DND-41 (cell line): ENCODE measurements around the gene CD37.

Experiments
- ATAC-seq: fragments of 200-7000 bp; cut with Tn5 transposase; 3 replicates; pipeline ENCODE4 v1.9.1; 2021; ENCODE audit warnings: low read depth; ENCODE audit not compliant: insufficient read depth
- DNase-seq: peaks from one replicate; pipeline ENCODE4 v3.0.0-alpha.2; 2020
- H2AFZ ChIP-seq: 2 replicates; pipeline ENCODE4 v1.6.0; 2012; ENCODE audit warnings: low read depth, low read length
- H3K27ac ChIP-seq: 2 replicates; pipeline ENCODE4 v1.5.1; 2012; ENCODE audit warnings: low read length, inconsistent platforms
- H3K27me3 ChIP-seq: fragments of 200-600 bp; sonication (generic); 2 replicates; pipeline ENCODE4 v1.6.0; 2012; ENCODE audit warnings: low read length, mild to moderate bottlenecking, inconsistent platforms; ENCODE audit not compliant: insufficient read depth, poor library complexity
- H3K36me3 ChIP-seq: 2 replicates; pipeline ENCODE4 v1.5.1; 2012; ENCODE audit warnings: low read length, inconsistent platforms; ENCODE audit not compliant: insufficient read depth
- H3K4me1 ChIP-seq: 2 replicates; pipeline ENCODE4 v1.5.1; 2012; ENCODE audit warnings: mild to moderate bottlenecking, low read length; ENCODE audit not compliant: insufficient read depth
- H3K4me2 ChIP-seq: 2 replicates; pipeline ENCODE4 v1.6.0; 2012; ENCODE audit warnings: mild to moderate bottlenecking, moderate library complexity, low read length, inconsistent platforms; ENCODE audit not compliant: insufficient read depth
- H3K4me3 ChIP-seq, 2 experiments: fragments of 200-600 bp in 1 of 2; shearing (Covaris generic) in 1 of 2; 2 replicates each; pipeline ENCODE4 v1.5.1; 2012 to 2016; ENCODE audit warnings: inconsistent platforms in 2 of 2, low read length in 2 of 2, mild to moderate bottlenecking in 2 of 2, low read depth in 1 of 2, moderate library complexity in 1 of 2
- H3K79me2 ChIP-seq: 2 replicates; pipeline ENCODE4 v1.6.0; 2012; ENCODE audit warnings: low read length, inconsistent platforms; ENCODE audit not compliant: insufficient read depth
- H3K9ac ChIP-seq: 2 replicates; pipeline ENCODE4 v1.6.0; 2012; ENCODE audit warnings: low read depth, mild to moderate bottlenecking, inconsistent platforms, low read length, moderate library complexity
- H3K9me3 ChIP-seq: 2 replicates; pipeline ENCODE4 v1.5.1; 2012; ENCODE audit warnings: low read length, moderate library complexity, mild to moderate bottlenecking, inconsistent platforms; ENCODE audit not compliant: insufficient read depth, severe bottlenecking
- H4K20me1 ChIP-seq: 2 replicates; pipeline ENCODE4 v1.6.0; 2012; ENCODE audit warnings: low read length; ENCODE audit not compliant: insufficient read depth
- EZH2 ChIP-seq: IDR thresholded peaks from 3 replicates; pipeline ENCODE4 v1.6.1; 2012; ENCODE audit warnings: borderline replicate concordance, low read depth, mild to moderate bottlenecking, moderate library complexity, low read length, inconsistent platforms; ENCODE audit not compliant: severe bottlenecking
- TF ChIP-seq, protein P1 (sequence below): IDR thresholded peaks from 2 replicates; pipeline ENCODE4 v1.5.1; 2012; ENCODE audit warnings: borderline replicate concordance, low read length, moderate library complexity, mild to moderate bottlenecking; ENCODE audit not compliant: poor library complexity, severe bottlenecking; ENCODE audit errors: extremely low read depth

CD37 gene

DNA sequence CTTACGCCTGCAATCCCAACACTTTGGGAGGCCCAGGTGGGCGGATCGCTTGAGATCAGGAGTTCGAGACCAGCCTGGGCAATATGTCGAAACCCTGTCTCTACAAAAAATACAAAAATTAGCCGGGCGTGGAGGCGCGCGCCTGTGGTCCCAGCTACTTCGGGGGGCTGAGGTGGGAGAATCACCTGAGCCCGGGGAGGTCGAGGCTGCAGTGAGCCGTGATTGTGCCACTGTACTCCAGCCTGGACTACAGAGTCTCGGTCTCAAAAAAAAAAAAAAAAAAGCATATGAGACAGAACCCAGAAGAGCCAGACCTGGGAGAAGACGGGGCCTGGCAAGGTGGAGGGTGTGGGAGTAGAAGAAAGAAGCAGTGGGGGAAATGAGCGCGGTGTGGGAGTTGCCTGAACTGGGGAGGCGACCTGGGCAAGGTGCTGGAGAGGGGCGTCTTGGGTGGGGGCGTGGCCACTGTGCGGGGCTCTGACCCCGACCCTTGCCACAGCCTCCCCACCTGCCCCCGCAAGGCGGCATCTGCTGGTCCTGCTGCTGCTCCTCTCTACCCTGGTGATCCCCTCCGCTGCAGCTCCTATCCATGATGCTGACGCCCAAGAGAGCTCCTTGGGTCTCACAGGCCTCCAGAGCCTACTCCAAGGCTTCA lies 29.0 kb downstream of the CD37 start:
- no peak overlapping the region for H3K9ac ChIP-seq
- peaks cover 5% of the 10 kb centered on the region for H3K9me3 ChIP-seq
- DNase-seq, result no peak
- H3K27me3 ChIP-seq, result no peaks in the 10 kb centered on the region
- no peak overlapping the region for H2AFZ ChIP-seq
- no peak overlapping the region for H3K27ac ChIP-seq
- H3K36me3 ChIP-seq, result no peaks in the 10 kb centered on the region
- no peak for TF ChIP-seq EZH2
- TF ChIP-seq, protein P1, sequence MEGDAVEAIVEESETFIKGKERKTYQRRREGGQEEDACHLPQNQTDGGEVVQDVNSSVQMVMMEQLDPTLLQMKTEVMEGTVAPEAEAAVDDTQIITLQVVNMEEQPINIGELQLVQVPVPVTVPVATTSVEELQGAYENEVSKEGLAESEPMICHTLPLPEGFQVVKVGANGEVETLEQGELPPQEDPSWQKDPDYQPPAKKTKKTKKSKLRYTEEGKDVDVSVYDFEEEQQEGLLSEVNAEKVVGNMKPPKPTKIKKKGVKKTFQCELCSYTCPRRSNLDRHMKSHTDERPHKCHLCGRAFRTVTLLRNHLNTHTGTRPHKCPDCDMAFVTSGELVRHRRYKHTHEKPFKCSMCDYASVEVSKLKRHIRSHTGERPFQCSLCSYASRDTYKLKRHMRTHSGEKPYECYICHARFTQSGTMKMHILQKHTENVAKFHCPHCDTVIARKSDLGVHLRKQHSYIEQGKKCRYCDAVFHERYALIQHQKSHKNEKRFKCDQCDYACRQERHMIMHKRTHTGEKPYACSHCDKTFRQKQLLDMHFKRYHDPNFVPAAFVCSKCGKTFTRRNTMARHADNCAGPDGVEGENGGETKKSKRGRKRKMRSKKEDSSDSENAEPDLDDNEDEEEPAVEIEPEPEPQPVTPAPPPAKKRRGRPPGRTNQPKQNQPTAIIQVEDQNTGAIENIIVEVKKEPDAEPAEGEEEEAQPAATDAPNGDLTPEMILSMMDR, result no peak
- no peaks in the 10 kb centered on the region for H3K79me2 ChIP-seq
- ATAC-seq, result no peak
- no peak overlapping the region for H3K4me3 ChIP-seq
- no peak overlapping the region for H3K4me2 ChIP-seq
- H4K20me1 ChIP-seq, result no peaks in the 10 kb centered on the region
- no peaks in the 10 kb centered on the region for H3K4me1 ChIP-seq

DNA sequence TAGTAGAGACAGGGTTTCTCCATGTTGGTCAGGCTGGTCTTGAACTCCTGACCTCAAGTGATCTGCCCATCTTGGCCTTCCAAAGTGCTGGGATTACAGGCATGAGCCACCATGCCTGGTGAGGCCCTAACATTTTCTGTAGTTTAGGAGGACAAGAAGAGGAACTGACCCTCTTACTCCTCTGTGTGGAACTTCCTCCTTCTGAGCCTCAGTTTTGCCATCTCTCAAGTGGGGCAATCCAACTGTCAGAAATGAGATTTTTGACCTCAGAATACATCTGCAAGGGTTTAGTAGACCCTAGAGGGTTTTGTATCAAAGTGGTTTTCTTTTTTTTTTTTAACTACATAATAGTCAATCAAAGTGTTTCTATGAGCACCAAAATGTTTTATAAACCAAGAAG lies 30.9 kb downstream of the CD37 start:
- no peak overlapping the region for H3K9ac ChIP-seq
- H4K20me1 ChIP-seq, result no peaks in the 10 kb centered on the region
- H3K4me2 ChIP-seq, result no peak overlapping the region
- no peaks in the 10 kb centered on the region for H3K27me3 ChIP-seq
- H3K36me3 ChIP-seq, result no peaks in the 10 kb centered on the region
- H2AFZ ChIP-seq, result no peak overlapping the region
- no peak overlapping the region for H3K27ac ChIP-seq
- ATAC-seq (no peak), DNase-seq (no peak)
- peaks cover 12% of the 10 kb centered on the region for H3K9me3 ChIP-seq
- H3K4me3 ChIP-seq, result no peak overlapping the region
- no peaks in the 10 kb centered on the region for H3K79me2 ChIP-seq
- TF ChIP-seq, protein P1, result no peak
- no peak for TF ChIP-seq EZH2
- H3K4me1 ChIP-seq, result no peaks in the 10 kb centered on the region

DNA sequence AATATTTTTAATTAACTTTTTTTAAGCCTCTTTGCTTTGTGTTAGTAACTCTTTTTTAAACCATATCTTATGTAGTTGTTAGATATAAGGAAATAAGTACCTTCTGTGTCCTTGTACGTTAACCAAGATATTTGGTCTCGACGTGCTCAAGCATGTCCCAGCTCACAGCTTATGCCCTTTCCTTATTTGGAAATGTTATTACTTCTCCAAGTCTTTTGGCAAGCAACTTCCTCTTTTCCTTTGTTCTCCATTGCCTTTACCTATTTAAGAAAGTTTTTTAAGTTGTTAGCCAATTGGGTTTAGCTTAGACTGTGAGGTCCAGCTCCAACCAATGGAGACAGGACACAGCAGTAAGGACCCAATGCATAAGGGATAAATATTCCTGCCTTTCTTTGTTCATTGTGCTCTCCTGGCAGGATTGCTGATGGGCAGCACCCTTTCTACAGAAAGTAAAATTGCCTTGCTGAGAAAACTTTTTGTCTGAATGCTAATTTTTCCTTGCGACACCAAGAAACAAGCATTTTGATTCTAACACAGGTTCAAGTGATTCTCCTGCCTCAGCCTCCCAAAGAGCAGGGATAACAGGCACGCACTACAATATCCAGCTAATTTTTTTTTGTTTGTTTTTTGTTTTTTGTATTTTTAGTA lies 33.6 kb downstream of the CD37 start:
- ATAC-seq (no peak), DNase-seq (no peak)
- no peaks in the 10 kb centered on the region for H3K4me1 ChIP-seq
- H3K9me3 ChIP-seq, result peaks cover 12% of the 10 kb centered on the region
- H3K36me3 ChIP-seq, result no peaks in the 10 kb centered on the region
- H3K27ac ChIP-seq, result no peak overlapping the region
- no peaks in the 10 kb centered on the region for H3K27me3 ChIP-seq
- H3K4me3 ChIP-seq, result no peak overlapping the region
- no peaks in the 10 kb centered on the region for H3K79me2 ChIP-seq
- H2AFZ ChIP-seq, result no peak overlapping the region
- H3K9ac ChIP-seq, result no peak overlapping the region
- no peak for TF ChIP-seq EZH2
- TF ChIP-seq, protein P1, result no peak
- H3K4me2 ChIP-seq, result no peak overlapping the region
- no peaks in the 10 kb centered on the region for H4K20me1 ChIP-seq
